Superior temporal gyrus (tissue), 1 donor: ENCODE data around the gene KLF15.

Source experiments
- DNase-seq: peaks from one replicate; pipeline ENCODE4 v3.0.0-alpha.2; 2016; ENCODE audit errors: extremely low spot score

The KLF15 gene

DNA sequence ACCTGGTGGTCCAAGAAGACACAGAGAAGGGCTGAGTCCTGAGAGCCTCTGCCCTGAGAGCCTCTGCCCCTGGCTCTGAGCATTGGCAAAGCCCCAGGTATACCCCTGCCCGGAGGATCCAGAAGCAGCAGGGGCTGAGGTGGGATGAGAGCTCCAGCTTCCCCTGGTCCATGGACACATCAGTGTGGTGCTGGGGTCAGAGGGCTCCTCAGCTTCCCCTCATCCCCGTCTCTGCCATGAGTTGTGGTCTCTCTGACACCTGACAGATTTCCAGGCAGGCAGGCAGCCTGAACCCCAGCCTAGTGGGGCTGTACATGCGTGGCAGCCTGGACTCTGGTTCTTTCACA lies 3.5 kb upstream of the KLF15 start:
- no peak for DNase-seq

GRCh38 chr3:126360046-126360713 lies 3.0 kb upstream of the KLF15 start:
- DNase-seq, result no peak

- no peak for DNase-seq
These were observed 1.6 kb upstream of the KLF15 start for GRCh38 chr3:126358816-126359181.

- DNase-seq, result no peak
These were observed 1.0 kb upstream of the KLF15 start for GRCh38 chr3:126358038-126358815.

DNA sequence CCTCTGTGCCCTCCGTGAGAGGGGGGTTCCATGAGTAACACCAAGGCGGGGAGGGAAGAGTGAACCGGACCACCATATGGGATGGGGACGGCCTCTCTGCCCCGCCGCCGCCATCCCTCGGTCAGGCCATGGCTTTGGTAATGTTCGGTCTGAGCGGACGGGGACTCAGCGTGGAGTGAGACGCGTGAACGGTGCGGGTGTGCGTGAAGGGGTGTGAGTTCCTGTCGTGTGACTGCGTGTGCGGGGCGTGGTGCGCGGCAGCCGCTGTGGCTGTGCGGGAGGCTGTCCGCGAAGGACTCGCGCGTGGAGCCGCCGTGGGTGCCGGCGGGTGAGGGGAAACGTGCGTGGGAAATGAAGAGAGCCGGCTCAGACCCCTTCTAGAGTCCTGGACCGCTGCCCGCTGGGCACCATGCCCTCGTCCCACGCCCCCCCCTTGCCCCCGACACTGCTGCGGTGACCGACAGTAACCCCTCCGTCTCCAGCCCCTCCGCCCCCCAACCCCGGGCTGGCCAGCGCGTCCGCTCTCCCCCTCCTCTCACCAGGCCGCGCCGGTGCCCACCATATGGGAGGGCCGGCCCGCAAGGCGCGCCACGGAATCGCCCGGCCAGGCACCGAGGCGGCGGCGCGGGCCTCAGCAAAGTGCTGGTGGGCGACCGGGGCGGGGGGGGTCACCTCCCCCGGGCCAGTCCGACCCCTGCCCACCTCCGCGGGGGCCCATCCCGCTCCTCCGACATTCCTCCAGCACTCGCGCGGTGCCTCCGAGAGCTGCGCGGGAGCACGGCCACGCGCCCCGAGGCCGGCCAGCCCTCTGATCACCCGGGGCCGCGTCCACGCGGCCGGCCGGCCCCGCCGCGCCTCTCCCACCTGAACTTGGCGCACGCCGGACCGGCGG lies 589 bp downstream of the KLF15 start:
- no peak for DNase-seq

DNA sequence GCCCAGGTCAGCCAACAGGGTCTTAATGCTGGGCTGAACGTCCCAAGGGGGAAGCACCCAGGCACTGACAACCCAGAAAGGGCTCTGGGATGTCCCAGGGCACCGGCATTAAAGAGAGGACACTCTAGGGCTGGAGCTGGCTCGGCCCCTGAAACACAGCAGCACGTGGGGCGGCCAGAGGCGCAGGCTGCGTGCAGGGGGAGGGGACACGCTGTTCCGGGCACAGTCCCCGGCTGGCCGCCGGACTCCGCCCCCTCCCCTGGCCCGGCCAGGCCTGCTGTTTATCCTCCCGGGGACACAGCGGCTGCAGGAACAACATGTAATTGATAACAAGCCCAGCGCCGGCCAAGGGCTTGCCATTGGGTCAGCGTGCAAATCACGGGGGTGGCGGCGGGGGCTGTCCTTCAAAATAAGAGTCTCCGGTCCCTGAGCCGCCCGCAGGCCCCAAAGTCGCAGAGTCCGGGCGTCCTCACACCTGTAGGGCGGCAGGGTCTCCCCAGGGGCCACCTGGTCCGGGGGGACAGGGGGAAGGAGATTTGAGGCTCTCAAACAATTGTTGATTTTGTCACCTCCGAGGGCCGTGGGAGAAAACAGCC lies 1.3 kb downstream of the KLF15 start:
- peak; percentile 93 for DNase-seq

- no peak for DNase-seq
These were observed 2.0 kb downstream of the KLF15 start for GRCh38 chr3:126355251-126355650.

DNA sequence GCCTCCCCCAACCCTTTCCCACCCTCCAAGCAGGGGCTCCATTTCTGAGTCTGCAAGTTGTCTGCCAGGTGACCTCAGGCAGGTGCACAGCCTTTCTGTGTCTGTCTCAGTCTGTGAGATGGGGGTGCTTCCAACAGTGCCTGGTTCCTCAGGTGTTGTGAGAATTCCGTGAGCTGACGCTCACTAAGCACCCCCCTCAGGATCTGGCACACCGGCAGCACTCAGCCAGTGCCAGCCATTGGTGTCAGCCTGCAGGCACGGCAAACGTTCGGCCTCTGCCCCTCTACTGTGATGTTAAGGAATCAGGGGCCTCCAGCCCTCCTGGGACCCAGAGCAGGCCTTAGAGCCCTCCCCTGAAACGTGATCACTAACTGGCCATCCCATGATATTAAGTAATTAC lies 2.4 kb downstream of the KLF15 start:
- DNase-seq, result no peak

- DNase-seq, result no peak
These were observed 3.4 kb downstream of the KLF15 start for GRCh38 chr3:126353694-126354321.

DNA sequence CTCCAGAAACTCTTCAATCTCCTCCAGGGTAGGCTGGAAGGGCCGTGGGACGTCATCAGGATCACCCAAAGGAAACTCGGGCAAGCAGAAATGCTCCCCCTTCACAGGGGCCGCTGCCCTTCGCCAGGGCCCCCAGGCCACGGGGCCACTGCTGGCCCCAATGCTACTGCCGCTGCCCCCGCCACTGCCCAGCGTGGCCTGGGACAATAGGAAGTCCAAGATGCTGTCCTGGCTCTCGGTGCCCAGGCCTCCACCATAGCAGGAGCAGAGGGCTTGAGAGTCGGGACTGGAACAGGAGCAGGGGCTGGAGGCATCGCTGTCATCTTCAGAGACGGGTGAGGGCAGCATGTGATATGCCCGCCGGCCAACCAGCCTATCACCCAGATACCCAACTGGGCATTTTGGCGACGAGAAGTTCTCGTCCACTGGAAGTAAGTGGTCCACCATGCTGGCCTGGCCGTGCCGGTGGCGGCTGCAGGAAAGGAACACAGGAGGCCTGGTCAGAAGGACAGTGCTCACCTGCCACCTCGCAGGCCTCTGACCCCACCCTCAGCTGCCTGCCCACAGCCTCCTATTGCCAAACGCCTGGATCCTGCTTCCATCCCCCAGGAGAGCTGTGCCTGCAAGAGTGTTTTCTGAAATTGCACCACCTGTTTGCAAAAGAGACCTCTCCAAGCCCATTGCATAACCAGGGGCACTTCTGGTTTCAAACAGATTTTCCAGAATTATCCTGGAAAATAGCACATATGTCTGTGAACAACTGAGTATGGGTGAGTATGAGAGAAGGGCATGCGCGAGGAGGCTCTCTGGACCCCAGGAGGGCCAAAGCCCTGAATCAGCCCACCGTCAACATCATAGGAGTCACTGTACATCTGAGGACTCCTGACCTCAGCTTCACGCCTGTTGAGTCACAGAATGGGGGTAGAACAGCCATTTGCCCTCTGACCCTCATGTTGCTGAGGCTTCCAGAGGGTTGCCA lies 4.4 kb downstream of the KLF15 start:
- DNase-seq, result no peak

GRCh38 chr3:126351771-126352475 lies 5.3 kb downstream of the KLF15 start:
- no peak for DNase-seq

DNA sequence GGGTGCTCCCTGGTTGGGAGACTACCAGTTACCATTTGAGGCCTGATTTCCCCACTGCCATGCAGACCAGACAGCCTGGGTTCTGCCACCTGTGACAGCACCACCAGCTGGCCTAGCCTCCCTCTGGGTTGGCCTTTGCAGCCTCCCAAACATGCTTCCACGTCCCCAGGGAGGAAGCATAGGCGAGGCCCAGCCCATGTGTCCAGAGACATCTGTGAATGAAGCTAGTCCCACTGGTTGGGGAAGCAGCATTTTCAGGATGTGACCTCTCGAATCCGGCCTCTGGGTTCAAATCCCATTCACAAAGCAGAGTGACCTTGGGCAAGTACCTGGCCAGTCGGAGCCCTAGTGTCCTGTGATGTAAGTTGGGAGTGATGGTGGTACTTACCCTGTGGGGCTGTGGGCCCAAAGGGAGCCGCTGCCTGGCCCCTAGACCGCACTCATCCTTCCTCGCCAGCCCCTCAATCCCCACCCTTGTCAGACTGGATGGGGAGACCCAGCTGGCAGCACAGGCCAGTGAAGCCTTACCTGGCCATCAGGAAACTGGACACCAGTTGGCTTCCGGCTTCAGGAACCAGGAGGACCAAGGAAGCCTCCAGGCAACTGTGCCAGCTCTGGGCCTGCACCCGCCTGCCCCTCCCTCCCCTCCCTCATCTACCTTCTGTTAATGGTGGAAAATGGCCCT lies 6.0 kb downstream of the KLF15 start:
- DNase-seq, result no peak

DNA sequence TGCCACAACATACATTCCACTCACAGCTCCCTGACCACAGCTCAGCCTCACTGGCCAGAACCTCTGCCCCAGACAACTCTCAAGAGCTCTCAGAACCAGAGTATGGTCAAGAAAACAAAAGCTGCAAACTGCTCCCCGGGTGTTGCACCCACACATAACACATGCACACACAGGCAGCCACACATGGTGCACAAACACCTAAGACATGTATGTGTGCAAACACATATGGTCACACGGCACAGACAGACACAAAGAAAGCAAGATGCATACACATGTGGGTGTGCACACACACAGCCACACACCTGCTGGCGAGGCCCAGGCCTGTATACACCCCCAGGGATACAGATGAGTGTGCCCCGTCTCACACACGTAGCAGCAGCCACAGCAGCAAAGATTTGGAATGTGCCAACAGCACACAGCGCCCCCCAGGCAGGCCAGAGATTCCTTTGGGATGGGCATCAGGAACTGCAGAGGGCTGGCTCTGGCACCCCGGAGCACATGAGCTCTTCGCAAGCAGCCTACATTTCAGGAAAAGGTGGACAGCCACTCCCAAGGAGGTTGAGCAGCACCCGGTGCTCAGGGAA lies 6.6 kb downstream of the KLF15 start:
- DNase-seq, result no peak

GRCh38 chr3:126349611-126350501 lies 7.4 kb downstream of the KLF15 start:
- no peak for DNase-seq

GRCh38 chr3:126349071-126349470 lies 8.1 kb downstream of the KLF15 start:
- DNase-seq, result no peak

DNA sequence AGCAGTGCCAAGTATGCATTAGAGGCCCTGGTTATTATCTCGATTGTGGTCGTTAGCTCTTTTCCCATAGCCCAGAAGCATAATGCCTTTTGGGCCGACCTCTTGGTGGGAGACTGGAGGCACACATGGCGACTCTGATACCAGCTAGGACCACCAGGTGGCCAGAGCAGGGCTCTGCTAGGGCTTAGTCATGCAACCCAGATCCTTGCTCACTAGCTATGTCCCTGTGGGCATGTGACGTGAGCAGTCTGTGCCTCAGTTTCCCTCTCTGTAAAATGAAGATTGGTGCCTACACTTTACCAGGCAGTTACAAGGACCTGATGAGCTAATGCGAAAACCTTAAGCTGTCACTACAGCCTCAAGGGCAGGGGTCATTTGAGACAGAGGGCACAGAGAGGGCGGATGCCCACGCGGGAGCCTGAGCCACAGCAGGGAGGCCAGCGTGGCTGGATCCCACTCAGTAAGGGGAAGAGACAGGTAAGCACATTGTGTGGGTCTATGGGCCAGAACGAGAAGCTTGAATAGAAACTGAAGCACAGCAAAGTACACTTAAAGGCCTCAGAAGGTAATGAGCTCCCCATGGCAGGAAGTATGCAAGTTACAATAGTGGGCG lies 8.8 kb downstream of the KLF15 start:
- no peak for DNase-seq

DNA sequence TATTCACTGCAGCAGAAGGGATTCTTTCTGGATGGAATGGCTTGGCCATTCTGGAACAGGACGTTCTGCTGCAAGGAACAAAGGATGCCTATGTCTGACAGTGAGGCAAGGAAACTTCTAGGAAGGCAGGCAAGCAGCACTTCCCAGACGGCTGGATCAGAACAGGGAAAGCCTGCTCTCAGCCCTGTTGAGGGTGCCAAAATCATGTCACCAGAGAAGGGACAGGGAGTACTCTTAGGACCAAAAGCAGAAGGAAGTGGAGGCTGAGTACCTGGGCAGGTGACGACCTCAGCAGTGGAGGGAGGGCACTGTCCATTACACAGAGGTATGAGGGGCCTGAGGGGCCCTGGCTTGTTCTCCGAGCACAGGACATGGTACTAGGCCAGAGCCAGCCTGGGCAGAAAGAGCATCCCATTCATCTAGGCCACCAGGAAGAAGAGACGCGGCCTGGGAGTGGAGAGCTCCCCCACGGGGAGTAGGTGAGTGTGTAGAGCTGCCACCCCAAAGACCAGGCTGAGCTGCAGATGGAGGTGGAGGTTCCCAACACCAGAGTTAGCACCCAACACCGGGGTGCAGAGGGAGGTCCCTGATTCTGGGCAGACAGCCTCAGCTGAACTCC lies 9.6 kb downstream of the KLF15 start:
- no peak for DNase-seq
